ENCODE measurements around the gene HOXD9. TPM values are rescaled to one million over a fixed set of nuclear protein-coding genes. Genes with fewer than 3 reads are reported as not detected.

The HOXD9 gene
- total RNA-seq, 2 experiments from 2014 or later: not detected

DNA sequence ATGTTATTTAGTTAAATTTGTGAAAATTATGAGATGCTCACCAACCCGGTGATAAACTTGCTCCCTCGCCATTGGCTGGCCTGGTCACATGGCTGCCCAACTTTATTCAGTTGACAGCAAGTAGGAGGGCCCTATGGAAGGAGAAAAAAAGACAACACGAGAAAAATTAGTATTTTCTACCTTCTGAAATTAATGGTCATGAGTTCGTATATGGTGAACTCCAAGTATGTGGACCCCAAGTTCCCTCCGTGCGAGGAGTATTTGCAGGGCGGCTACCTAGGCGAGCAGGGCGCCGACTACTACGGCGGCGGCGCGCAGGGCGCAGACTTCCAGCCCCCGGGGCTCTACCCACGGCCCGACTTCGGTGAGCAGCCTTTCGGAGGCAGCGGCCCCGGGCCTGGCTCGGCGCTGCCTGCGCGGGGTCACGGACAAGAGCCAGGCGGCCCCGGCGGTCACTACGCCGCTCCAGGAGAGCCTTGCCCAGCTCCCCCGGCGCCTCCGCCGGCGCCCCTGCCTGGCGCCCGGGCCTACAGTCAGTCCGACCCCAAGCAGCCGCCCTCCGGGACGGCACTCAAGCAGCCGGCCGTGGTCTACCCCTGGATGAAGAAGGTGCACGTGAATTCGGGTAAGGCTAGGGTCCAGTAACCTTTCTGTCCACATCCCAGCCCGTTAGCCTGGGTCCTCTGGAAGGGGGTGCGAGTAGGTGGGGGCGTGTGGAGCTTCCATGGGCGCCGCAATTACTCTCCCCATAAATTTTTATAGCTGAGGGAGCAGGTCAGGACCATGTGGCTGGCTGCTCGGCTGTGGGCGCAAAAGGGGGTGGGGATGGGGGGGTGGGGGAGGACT lies 29.1 kb downstream of the HOXD9 start, which contains the start of gene HOXD4:
Gene HOXD4 (plus strand): TSS at position 109 of the 846 bp plus-strand sequence. CDS start 84 bp downstream, at position 193.
- Histone ChIP-seq H3K4me1 (ENCODE audit: insufficient read depth, low read length, poor library complexity, severe bottlenecking) (no peaks in the 10 kb centered on the region), H3K79me2 (ENCODE audit: insufficient read depth, low read depth, low read length) (no peaks in the 10 kb centered on the region), H4K20me1 (ENCODE audit: insufficient read depth, low read length) (no peaks in the 10 kb centered on the region), H2AFZ (ENCODE audit: low read length) (no peak within 1 kb of the TSS), H3K36me3 (ENCODE audit: insufficient read depth, low read length) (no peaks in the 10 kb centered on the region), H3K4me3 (ENCODE audit: low read depth, low read length, poor library complexity, severe bottlenecking) (no peak within 1 kb of the TSS), H3K27ac (ENCODE audit: low read depth, low read length, poor library complexity, severe bottlenecking) (no peak within 1 kb of the TSS), H3K9me2 (ENCODE audit: insufficient read depth, low read length) (no peaks in the 10 kb centered on the region), H3K9me3 (ENCODE audit: low read length) (no peaks in the 10 kb centered on the region), H3K4me2 (ENCODE audit: low read length) (no peak within 1 kb of the TSS)
- no TSS peak for BruUV-seq (replicated peaks)
- intact Hi-C loops (cut with micrococcal nuclease; ENCODE audit: unreplicated experiment): no loop called here
- TF ChIP-seq CTCF (conservative IDR thresholded peaks at IDR 0.05; ENCODE audit: low read length) (no peak), EZH2phosphoT487 (IDR thresholded peaks at IDR 0.05; ENCODE audit: borderline replicate concordance, low read depth, low read length) (no peak)
- POLR2A ChIA-PET: no interaction called here
- no peak for DNase-seq (ENCODE audit: low spot score)
- CTCF ChIA-PET (ENCODE audit: unreplicated experiment): no interaction called here

DNA sequence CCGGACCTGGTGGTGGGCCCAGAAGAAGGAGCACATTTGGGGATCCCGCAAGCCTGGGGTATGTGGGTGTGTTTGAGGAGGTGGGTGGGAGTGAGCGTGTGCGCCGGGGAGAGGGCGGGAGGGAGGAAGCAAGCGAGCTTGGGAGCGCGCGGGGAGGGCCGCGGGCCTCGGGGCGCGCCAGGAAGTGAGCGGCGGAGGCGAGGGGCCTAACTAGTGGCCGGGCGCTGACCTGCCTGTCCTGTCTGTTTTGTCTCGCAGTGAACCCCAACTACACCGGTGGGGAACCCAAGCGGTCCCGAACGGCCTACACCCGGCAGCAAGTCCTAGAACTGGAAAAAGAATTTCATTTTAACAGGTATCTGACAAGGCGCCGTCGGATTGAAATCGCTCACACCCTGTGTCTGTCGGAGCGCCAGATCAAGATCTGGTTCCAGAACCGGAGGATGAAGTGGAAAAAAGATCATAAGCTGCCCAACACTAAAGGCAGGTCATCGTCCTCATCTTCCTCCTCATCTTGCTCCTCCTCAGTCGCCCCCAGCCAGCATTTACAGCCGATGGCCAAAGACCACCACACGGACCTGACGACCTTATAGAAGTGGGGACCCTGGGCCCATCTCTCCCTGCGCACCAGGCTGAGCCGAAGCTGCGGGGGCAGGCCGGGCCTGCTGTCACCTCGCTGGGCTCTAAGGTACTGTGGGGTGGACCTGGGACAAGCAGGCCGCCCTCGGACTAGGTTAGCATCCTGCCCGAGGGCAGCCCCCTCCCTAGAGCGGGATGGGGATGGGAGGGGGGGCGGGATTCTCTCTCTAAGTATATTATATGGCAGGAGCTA lies 30.0 kb downstream of the HOXD9 start:
- Histone ChIP-seq H3K9me3 (ENCODE audit: low read length) (no peaks in the 10 kb centered on the region), H3K4me1 (ENCODE audit: insufficient read depth, low read length, poor library complexity, severe bottlenecking) (no peaks in the 10 kb centered on the region), H3K36me3 (ENCODE audit: insufficient read depth, low read length) (no peaks in the 10 kb centered on the region), H3K79me2 (ENCODE audit: insufficient read depth, low read depth, low read length) (no peaks in the 10 kb centered on the region), H3K4me2 (ENCODE audit: low read length) (no peak overlapping the region), H3K4me3 (ENCODE audit: low read depth, low read length, poor library complexity, severe bottlenecking) (no peak overlapping the region), H3K27ac (ENCODE audit: low read depth, low read length, poor library complexity, severe bottlenecking) (no peak overlapping the region), H2AFZ (ENCODE audit: low read length) (no peak overlapping the region), H3K9me2 (ENCODE audit: insufficient read depth, low read length) (no peaks in the 10 kb centered on the region), H4K20me1 (ENCODE audit: insufficient read depth, low read length) (no peaks in the 10 kb centered on the region)
- intact Hi-C loops (cut with micrococcal nuclease; ENCODE audit: unreplicated experiment): no loop called here
- BruUV-seq (replicated peaks): no TSS peak
- TF ChIP-seq CTCF (conservative IDR thresholded peaks at IDR 0.05; ENCODE audit: low read length) (no peak), EZH2phosphoT487 (IDR thresholded peaks at IDR 0.05; ENCODE audit: borderline replicate concordance, low read depth, low read length) (no peak)
- no peak for DNase-seq (ENCODE audit: low spot score)
- POLR2A ChIA-PET: no interaction called here
- CTCF ChIA-PET (ENCODE audit: unreplicated experiment): no interaction called here
